HG02943 (cell line): Measurements from ENCODE around the gene FBXO8.
"Not testable (repeated sequence)": the region's sequence is repeated elsewhere in the genome, so short reads cannot be mapped to it uniquely, and the experiment has no call there.

Experiments used
- ATAC-seq: cut with Tn5 transposase; IDR thresholded peaks from one replicate; pipeline ENCODE4 v1.9.1; 2021; ENCODE audit warnings: mild to moderate bottlenecking, low read depth, moderate library complexity; ENCODE audit not compliant: unreplicated experiment

The FBXO8 gene

GRCh38 chr4:174283507-174284471 lies at the start of gene FBXO8, which contains the start of gene CEP44:
TSS of gene FBXO8 (minus strand) at chr4:174283667. CDS start at chr4:174263092, 20,575 bp downstream.
TSS of gene CEP44 (plus strand) at chr4:174283911. CDS start at chr4:174299122, 15,211 bp downstream.
- ATAC-seq: peak; percentile 69

- ATAC-seq: no peak
Measured at GRCh38 chr4:174332741-174333493, 49.5 kb upstream of the FBXO8 start.

- no peak for ATAC-seq
Measured at GRCh38 chr4:174324725-174325124, 41.3 kb upstream of the FBXO8 start.

- ATAC-seq: no peak
Measured at GRCh38 chr4:174324236-174324635, 40.8 kb upstream of the FBXO8 start.

GRCh38 chr4:174320494-174321199 lies 37.2 kb upstream of the FBXO8 start:
- no peak for ATAC-seq

- ATAC-seq: no peak
Measured at GRCh38 chr4:174318829-174319764, 35.6 kb upstream of the FBXO8 start.

- ATAC-seq: no peak
Measured at GRCh38 chr4:174317531-174317930, 34.1 kb upstream of the FBXO8 start.

- ATAC-seq: no peak
Measured at GRCh38 chr4:174316954-174317353, 33.5 kb upstream of the FBXO8 start.

GRCh38 chr4:174316546-174316945 lies 33.1 kb upstream of the FBXO8 start:
- ATAC-seq: no peak

- no peak for ATAC-seq
Measured at GRCh38 chr4:174314770-174315169, 31.3 kb upstream of the FBXO8 start.

GRCh38 chr4:174314274-174314673 lies 30.8 kb upstream of the FBXO8 start:
- ATAC-seq: no peak

GRCh38 chr4:174312993-174313392 lies 29.5 kb upstream of the FBXO8 start:
- ATAC-seq: no peak

- no peak for ATAC-seq
Measured at GRCh38 chr4:174307694-174308093, 24.2 kb upstream of the FBXO8 start.

GRCh38 chr4:174305961-174306360 lies 22.5 kb upstream of the FBXO8 start:
- ATAC-seq: no peak

- no peak for ATAC-seq
Measured at GRCh38 chr4:174304664-174305063, 21.2 kb upstream of the FBXO8 start.

GRCh38 chr4:174303687-174304086 lies 20.2 kb upstream of the FBXO8 start:
- no peak for ATAC-seq

GRCh38 chr4:174295142-174295541 lies 11.7 kb upstream of the FBXO8 start:
- not testable (repeated sequence) for ATAC-seq

GRCh38 chr4:174294641-174295040 lies 11.2 kb upstream of the FBXO8 start:
- not testable (repeated sequence) for ATAC-seq

GRCh38 chr4:174292473-174292872 lies 9.0 kb upstream of the FBXO8 start:
- no peak for ATAC-seq

GRCh38 chr4:174286870-174287269 lies 3.4 kb upstream of the FBXO8 start:
- no peak for ATAC-seq
